MV-4-11 (cell line): ENCODE measurements around the gene CLEC2B.

Source experiments
- DNase-seq: peaks from one replicate; lab custom pipeline; 2025; lab: John Stamatoyannopoulos, UW

The CLEC2B gene

GRCh38 chr12:9868951-9869306 lies 225 bp downstream of the CLEC2B start:
- no peak for DNase-seq

- no peak for DNase-seq
Observed at GRCh38 chr12:9868311-9868801, 798 bp downstream of the CLEC2B start.

GRCh38 chr12:9867531-9867930 lies 1.6 kb downstream of the CLEC2B start:
- DNase-seq: no peak

GRCh38 chr12:9866860-9867269 lies 2.3 kb downstream of the CLEC2B start:
- DNase-seq: no peak

GRCh38 chr12:9864913-9865675 lies 4.1 kb downstream of the CLEC2B start:
- no peak for DNase-seq

GRCh38 chr12:9858135-9858534 lies 11.0 kb downstream of the CLEC2B start:
- no peak for DNase-seq

- peak; percentile 17 for DNase-seq
Observed at GRCh38 chr12:9856894-9857293, 12.3 kb downstream of the CLEC2B start.

- peak; percentile 4 for DNase-seq
Observed at GRCh38 chr12:9856151-9856550, 13.0 kb downstream of the CLEC2B start.

- DNase-seq: no peak
Observed at GRCh38 chr12:9851927-9852326, 17.2 kb downstream of the CLEC2B start.

- DNase-seq: peak; percentile 11
Observed at GRCh38 chr12:9851050-9851449, 18.1 kb downstream of the CLEC2B start.

GRCh38 chr12:9848899-9849298 lies 20.3 kb downstream of the CLEC2B start:
- DNase-seq: no peak

GRCh38 chr12:9843407-9843806 lies 25.7 kb downstream of the CLEC2B start:
- no peak for DNase-seq

GRCh38 chr12:9831720-9832119 lies 37.4 kb downstream of the CLEC2B start:
- DNase-seq: no peak

GRCh38 chr12:9829982-9830381 lies 39.2 kb downstream of the CLEC2B start:
- DNase-seq: no peak

GRCh38 chr12:9829483-9829882 lies 39.7 kb downstream of the CLEC2B start:
- DNase-seq: no peak

GRCh38 chr12:9827209-9827888 lies 41.8 kb downstream of the CLEC2B start, which contains the start of gene KLRF1:
Gene KLRF1 (plus strand): TSS chr12:9827481. CDS start chr12:9827545, 64 bp downstream.
- DNase-seq: no peak

GRCh38 chr12:9820281-9820930 lies 48.7 kb downstream of the CLEC2B start:
- DNase-seq: no peak

GRCh38 chr12:9813821-9814798 lies 55.0 kb downstream of the CLEC2B start:
- DNase-seq: peak; percentile 64

- DNase-seq: no peak
Observed at GRCh38 chr12:9811621-9812020, 57.5 kb downstream of the CLEC2B start.

GRCh38 chr12:9810671-9811070 lies 58.5 kb downstream of the CLEC2B start:
- peak; percentile 92 for DNase-seq

- no peak for DNase-seq
Observed at GRCh38 chr12:9809866-9810265, 59.3 kb downstream of the CLEC2B start.

GRCh38 chr12:9809338-9809737 lies 59.8 kb downstream of the CLEC2B start:
- DNase-seq: no peak
